Measurements from ENCODE around the gene DCTN2. TPM values are rescaled to one million over a fixed set of nuclear protein-coding genes. Genes with fewer than 3 reads are reported as not detected.

The DCTN2 gene
- total and polyA plus RNA-seq, 4 donors: 28.5 to 66.6 (median 31.2) TPM

- Histone ChIP-seq H3K4me1 (ENCODE audit: control insufficient read depth in 4 of 4, insufficient read depth in 4 of 4, low read length in 3 of 4) (peaks cover 0 to 3% (median 2%) of the 10 kb centered on the region in 4 donors), H3K9me3 (ENCODE audit: control insufficient read depth in 4 of 4, low read length in 3 of 4) (no peaks in the 10 kb centered on the region), H3K27me3 (ENCODE audit: control insufficient read depth in 4 of 4, insufficient read depth in 4 of 4, low read length in 3 of 4) (no peaks in the 10 kb centered on the region), H3K27ac (ENCODE audit: low read depth in 1 of 2, low read length in 2 of 2) (no peak overlapping the region), H3K4me3 (ENCODE audit: low read depth in 1 of 3, low read length in 3 of 3) (no peak overlapping the region), H3K9ac (ENCODE audit: low read depth in 1 of 2, low read length in 2 of 2) (no peak overlapping the region), H3K36me3 (ENCODE audit: control insufficient read depth in 4 of 4, insufficient read depth in 3 of 4, low read depth in 1 of 4, low read length in 3 of 4) (peaks cover 21 to 77% (median 49%) of the 10 kb centered on the region in 4 donors)
- DNase-seq (ENCODE audit: low spot score): no peak
- WGBS: 82% methylated on average over 6 of the region's 6 CpGs
- no peak for TF ChIP-seq REST (IDR thresholded peaks at IDR 0.05)
- no peak for TF ChIP-seq RXRA (IDR thresholded peaks at IDR 0.05)
- TF ChIP-seq NR2F2 (IDR thresholded peaks at IDR 0.05): no peak
- no peak for TF ChIP-seq MAX (IDR thresholded peaks at IDR 0.05)
- TF ChIP-seq GABPA (IDR thresholded peaks at IDR 0.05 in 1 of 2, conservative IDR thresholded peaks at IDR 0.05 in 1 of 2): no peak
- TF ChIP-seq FOXA2 (IDR thresholded peaks at IDR 0.05): no peak
- TF ChIP-seq JUND (IDR thresholded peaks at IDR 0.05): no peak
- TF ChIP-seq EGR1 (IDR thresholded peaks at IDR 0.05; ENCODE audit: low read depth in 2 of 2): no peak
- TF ChIP-seq HNF4A (conservative IDR thresholded peaks at IDR 0.05): no peak
- no peak for TF ChIP-seq HNF4G (IDR thresholded peaks at IDR 0.05)
Observed at GRCh38 chr12:57529831-57530230, 17.2 kb downstream of the DCTN2 start.

GRCh38 chr12:57528831-57529555 is 18.0 kb downstream of the DCTN2 start:
- no peak overlapping the region for H3K27ac ChIP-seq (ENCODE audit: low read depth in 1 of 2, low read length in 2 of 2)
- H3K36me3 ChIP-seq (ENCODE audit: control insufficient read depth in 4 of 4, insufficient read depth in 3 of 4, low read depth in 1 of 4, low read length in 3 of 4): peaks cover 21 to 71% (median 51%) of the 10 kb centered on the region in 4 donors
- no peak for TF ChIP-seq ATF3 (IDR thresholded peaks at IDR 0.05)
- no peak for TF ChIP-seq FOXA2 (IDR thresholded peaks at IDR 0.05)
- no peak for TF ChIP-seq HNF4A (conservative IDR thresholded peaks at IDR 0.05)
- no peak overlapping the region for H3K4me3 ChIP-seq (ENCODE audit: low read depth in 1 of 3, low read length in 3 of 3)
- peaks cover 5 to 12% (median 10%) of the 10 kb centered on the region in 4 donors for H3K4me1 ChIP-seq (ENCODE audit: control insufficient read depth in 4 of 4, insufficient read depth in 4 of 4, low read length in 3 of 4)
- DNase-seq (ENCODE audit: low spot score): no peak
- no peak overlapping the region for H3K9ac ChIP-seq (ENCODE audit: low read depth in 1 of 2, low read length in 2 of 2)
- no peaks in the 10 kb centered on the region for H3K27me3 ChIP-seq (ENCODE audit: control insufficient read depth in 4 of 4, insufficient read depth in 4 of 4, low read length in 3 of 4)
- no peaks in the 10 kb centered on the region for H3K9me3 ChIP-seq (ENCODE audit: control insufficient read depth in 4 of 4, low read length in 3 of 4)
- 83% methylated on average over 10 of the region's 10 CpGs for WGBS

- peaks cover 7 to 19% (median 17%) of the 10 kb centered on the region in 4 donors for H3K4me1 ChIP-seq (ENCODE audit: control insufficient read depth in 4 of 4, insufficient read depth in 4 of 4, low read length in 3 of 4)
- H3K27me3 ChIP-seq (ENCODE audit: control insufficient read depth in 4 of 4, insufficient read depth in 4 of 4, low read length in 3 of 4): no peaks in the 10 kb centered on the region
- no peaks in the 10 kb centered on the region for H3K9me3 ChIP-seq (ENCODE audit: control insufficient read depth in 4 of 4, low read length in 3 of 4)
- no peak for TF ChIP-seq RXRA (IDR thresholded peaks at IDR 0.05)
- no peak overlapping the region for H3K9ac ChIP-seq (ENCODE audit: low read depth in 1 of 2, low read length in 2 of 2)
- H3K27ac ChIP-seq (ENCODE audit: low read depth in 1 of 2, low read length in 2 of 2): no peak overlapping the region
- 94% methylated on average over 12 of the region's 12 CpGs for WGBS
- no peak overlapping the region for H3K4me3 ChIP-seq (ENCODE audit: low read depth in 1 of 3, low read length in 3 of 3)
- peaks cover 21 to 65% (median 47%) of the 10 kb centered on the region in 4 donors for H3K36me3 ChIP-seq (ENCODE audit: control insufficient read depth in 4 of 4, insufficient read depth in 3 of 4, low read depth in 1 of 4, low read length in 3 of 4)
- DNase-seq (ENCODE audit: low spot score): no peak
Observed at GRCh38 chr12:57528176-57528575, 18.8 kb downstream of the DCTN2 start.
